ENCODE measurements around the gene LILRB2.

GRCh38 chr19:54262470-54262869 lies 18.4 kb downstream of the LILRB2 start:
- TF ChIP-seq, protein P1, sequence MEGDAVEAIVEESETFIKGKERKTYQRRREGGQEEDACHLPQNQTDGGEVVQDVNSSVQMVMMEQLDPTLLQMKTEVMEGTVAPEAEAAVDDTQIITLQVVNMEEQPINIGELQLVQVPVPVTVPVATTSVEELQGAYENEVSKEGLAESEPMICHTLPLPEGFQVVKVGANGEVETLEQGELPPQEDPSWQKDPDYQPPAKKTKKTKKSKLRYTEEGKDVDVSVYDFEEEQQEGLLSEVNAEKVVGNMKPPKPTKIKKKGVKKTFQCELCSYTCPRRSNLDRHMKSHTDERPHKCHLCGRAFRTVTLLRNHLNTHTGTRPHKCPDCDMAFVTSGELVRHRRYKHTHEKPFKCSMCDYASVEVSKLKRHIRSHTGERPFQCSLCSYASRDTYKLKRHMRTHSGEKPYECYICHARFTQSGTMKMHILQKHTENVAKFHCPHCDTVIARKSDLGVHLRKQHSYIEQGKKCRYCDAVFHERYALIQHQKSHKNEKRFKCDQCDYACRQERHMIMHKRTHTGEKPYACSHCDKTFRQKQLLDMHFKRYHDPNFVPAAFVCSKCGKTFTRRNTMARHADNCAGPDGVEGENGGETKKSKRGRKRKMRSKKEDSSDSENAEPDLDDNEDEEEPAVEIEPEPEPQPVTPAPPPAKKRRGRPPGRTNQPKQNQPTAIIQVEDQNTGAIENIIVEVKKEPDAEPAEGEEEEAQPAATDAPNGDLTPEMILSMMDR (IDR thresholded peaks at IDR 0.05), result no peak
- no peak for TF ChIP-seq POLR2A (IDR thresholded peaks at IDR 0.05)

Measured in right lobe of liver (tissue), 4 donors.